Endothelial cell (in vitro differentiated cells): ENCODE data around the gene TMEM135. TPM values are rescaled to one million over a fixed set of nuclear protein-coding genes. Genes with fewer than 3 reads are reported as not detected.

ENCODE experiments used
- DNase-seq: peaks from one replicate; pipeline ENCODE4 v3.0.0; 2021; ENCODE audit warnings: low spot score
- H3K27ac Mint-ChIP-seq: one replicate; pipeline ENCODE4 v1.8.0; 2021; ENCODE audit warnings: mixed read lengths, inconsistent platforms; ENCODE audit not compliant: unreplicated experiment
- H3K27me3 Mint-ChIP-seq: one replicate; pipeline ENCODE4 v1.8.0; 2021; ENCODE audit warnings: mild to moderate bottlenecking, moderate library complexity, mixed read lengths, inconsistent platforms; ENCODE audit not compliant: unreplicated experiment
- H3K36me3 Mint-ChIP-seq: one replicate; pipeline ENCODE4 v1.8.0; 2021; ENCODE audit warnings: mild to moderate bottlenecking, low read depth, mixed read lengths, inconsistent platforms; ENCODE audit not compliant: unreplicated experiment
- H3K4me1 Mint-ChIP-seq: one replicate; pipeline ENCODE4 v1.8.0; 2021; ENCODE audit warnings: mild to moderate bottlenecking, mixed read lengths, inconsistent platforms; ENCODE audit not compliant: unreplicated experiment
- H3K4me3 Mint-ChIP-seq: one replicate; pipeline ENCODE4 v1.8.0; 2021; ENCODE audit warnings: mild to moderate bottlenecking, mixed read lengths, inconsistent platforms; ENCODE audit not compliant: unreplicated experiment
- H3K9me3 Mint-ChIP-seq: one replicate; pipeline ENCODE4 v1.8.0; 2021; ENCODE audit warnings: mixed read lengths, inconsistent platforms; ENCODE audit not compliant: unreplicated experiment
- CTCF ChIP-seq: fragments of 200-600 bp; sonication (generic); IDR thresholded peaks from one replicate; pipeline ENCODE4 v1.5.0; 2021; ENCODE audit warnings: antibody characterized with exemption; ENCODE audit not compliant: unreplicated experiment
- total RNA-seq: library from RNA; stranded (reverse); fragmentation: NEBNext Ultra II Directional; extraction: Animal tissue kit (Norgen Biotek cat#: 25700); gene quantifications from one replicate; pipeline ENCODE4 v1.2.1, GENCODE V29; 2021; ENCODE audit not compliant: unreplicated experiment

The TMEM135 gene
- total RNA-seq, 1 donor from 2014 or later = 49.7 TPM

- DNase-seq = peak; percentile 95
- TF ChIP-seq CTCF = peak; percentile 100
- Mint-ChIP-seq H3K27me3 (peaks cover 8% of the 10 kb centered on the region), H3K9me3 (no peaks in the 10 kb centered on the region), H3K4me1 (peaks cover 34% of the 10 kb centered on the region), H3K36me3 (peaks cover 4% of the 10 kb centered on the region), H3K27ac (no peak overlapping the region), H3K4me3 (no peak overlapping the region)
These were observed 315.3 kb downstream of the TMEM135 start for GRCh38 chr11:87352759-87353707.

- Mint-ChIP-seq H3K4me3 (no peak overlapping the region), H3K27ac (peak overlapping the region; percentile 50), H3K9me3 (no peaks in the 10 kb centered on the region), H3K4me1 (peaks cover 34% of the 10 kb centered on the region), H3K27me3 (peaks cover 8% of the 10 kb centered on the region), H3K36me3 (peaks cover 4% of the 10 kb centered on the region)
- TF ChIP-seq CTCF = no peak
- DNase-seq = no peak
These were observed 316.1 kb downstream of the TMEM135 start for GRCh38 chr11:87353771-87354345.

GRCh38 chr11:87355596-87355995 is 317.9 kb downstream of the TMEM135 start:
- no peak for TF ChIP-seq CTCF
- Mint-ChIP-seq H3K36me3 (peaks cover 8% of the 10 kb centered on the region), H3K27me3 (peaks cover 13% of the 10 kb centered on the region), H3K27ac (no peak overlapping the region), H3K9me3 (no peaks in the 10 kb centered on the region), H3K4me1 (peaks cover 34% of the 10 kb centered on the region), H3K4me3 (peak overlapping the region; percentile 38)
- DNase-seq = no peak

- no peaks in the 10 kb centered on the region for H3K9me3 Mint-ChIP-seq
- DNase-seq = no peak
- H3K4me1 Mint-ChIP-seq = peaks cover 34% of the 10 kb centered on the region
- peaks cover 8% of the 10 kb centered on the region for H3K36me3 Mint-ChIP-seq
- TF ChIP-seq CTCF = no peak
- H3K27me3 Mint-ChIP-seq = peaks cover 15% of the 10 kb centered on the region
- H3K27ac Mint-ChIP-seq = no peak overlapping the region
- no peak overlapping the region for H3K4me3 Mint-ChIP-seq
These were observed 318.7 kb downstream of the TMEM135 start for GRCh38 chr11:87356428-87356827.

- H3K4me1 Mint-ChIP-seq = peaks cover 24% of the 10 kb centered on the region
- peaks cover 8% of the 10 kb centered on the region for H3K36me3 Mint-ChIP-seq
- no peak overlapping the region for H3K4me3 Mint-ChIP-seq
- no peaks in the 10 kb centered on the region for H3K9me3 Mint-ChIP-seq
- H3K27me3 Mint-ChIP-seq = peaks cover 13% of the 10 kb centered on the region
- TF ChIP-seq CTCF = no peak
- no peak for DNase-seq
- peak overlapping the region; percentile 32 for H3K27ac Mint-ChIP-seq
These were observed 320.7 kb downstream of the TMEM135 start for GRCh38 chr11:87358461-87358860.
